Astrocyte (in vitro differentiated cells and primary cell): ENCODE results near the gene CACNA1B. TPM values are rescaled to one million over a fixed set of nuclear protein-coding genes. Genes with fewer than 3 reads are reported as not detected.

Source experiments
- DNase-seq: peaks from one replicate; pipeline ENCODE4 v3.0.0-alpha.2; 2010; ENCODE audit warnings: low read depth
- FAIRE-seq: peaks from 2 replicates; lab custom pipeline; 2011; peaks lifted over from hg19 to GRCh38; lab: Jason Lieb, UNC
- H2AFZ ChIP-seq: 2 replicates; pipeline ENCODE4 v1.6.0; 2012; ENCODE audit warnings: low read depth, low read length, inconsistent platforms
- H3K27ac ChIP-seq: 2 replicates; pipeline ENCODE4 v1.5.1; 2011; ENCODE audit warnings: low read depth, low read length, inconsistent platforms
- H3K27me3 ChIP-seq: 2 replicates; pipeline ENCODE4 v1.6.0; 2011; ENCODE audit warnings: low read length, inconsistent platforms; ENCODE audit not compliant: insufficient read depth
- H3K36me3 ChIP-seq: 2 replicates; pipeline ENCODE4 v1.5.1; 2011; ENCODE audit warnings: low read length, inconsistent platforms; ENCODE audit not compliant: insufficient read depth
- H3K4me1 ChIP-seq: 2 replicates; pipeline ENCODE4 v1.5.1; 2011; ENCODE audit warnings: low read length, inconsistent platforms; ENCODE audit not compliant: insufficient read depth
- H3K4me2 ChIP-seq: 2 replicates; pipeline ENCODE4 v1.6.0; 2012; ENCODE audit warnings: low read length, inconsistent platforms
- H3K4me3 ChIP-seq: 2 replicates; pipeline ENCODE4 v1.5.1; 2011; ENCODE audit warnings: low read depth, mild to moderate bottlenecking, low read length, inconsistent platforms; ENCODE audit not compliant: insufficient read depth
- H3K79me2 ChIP-seq: 2 replicates; pipeline ENCODE4 v1.6.0; 2012; ENCODE audit warnings: mild to moderate bottlenecking, low read length, inconsistent platforms; ENCODE audit not compliant: insufficient read depth
- H3K9ac ChIP-seq: 2 replicates; pipeline ENCODE4 v1.6.0; 2012; ENCODE audit warnings: mild to moderate bottlenecking, low read length, inconsistent platforms
- H3K9me3 ChIP-seq: 2 replicates; pipeline ENCODE4 v1.5.1; 2012; ENCODE audit warnings: low read depth, mild to moderate bottlenecking, low read length, inconsistent platforms; ENCODE audit not compliant: insufficient read depth
- H4K20me1 ChIP-seq: 2 replicates; pipeline ENCODE4 v1.6.0; 2012; ENCODE audit warnings: low read length, inconsistent platforms; ENCODE audit not compliant: insufficient read depth
- H3K27ac Mint-ChIP-seq: one replicate; pipeline ENCODE4 v1.8.0; 2021; ENCODE audit warnings: mild to moderate bottlenecking, mixed read lengths; ENCODE audit not compliant: unreplicated experiment
- H3K27me3 Mint-ChIP-seq: one replicate; pipeline ENCODE4 v1.8.0; 2021; ENCODE audit warnings: low read depth, mixed read lengths; ENCODE audit not compliant: unreplicated experiment
- H3K36me3 Mint-ChIP-seq: one replicate; pipeline ENCODE4 v1.8.0; 2021; ENCODE audit warnings: low read depth, mixed read lengths; ENCODE audit not compliant: unreplicated experiment
- H3K4me1 Mint-ChIP-seq: one replicate; pipeline ENCODE4 v1.8.0; 2021; ENCODE audit warnings: low read depth, mixed read lengths; ENCODE audit not compliant: unreplicated experiment
- H3K4me3 Mint-ChIP-seq: one replicate; pipeline ENCODE4 v1.8.0; 2021; ENCODE audit warnings: mild to moderate bottlenecking, moderate library complexity, mixed read lengths; ENCODE audit not compliant: unreplicated experiment
- H3K9me3 Mint-ChIP-seq: one replicate; pipeline ENCODE4 v1.8.0; 2021; ENCODE audit warnings: mild to moderate bottlenecking, mixed read lengths; ENCODE audit not compliant: unreplicated experiment
- EZH2 ChIP-seq: IDR thresholded peaks from 2 replicates; pipeline ENCODE4 v1.6.1; 2012; ENCODE audit warnings: mild to moderate bottlenecking, low read length, inconsistent platforms; ENCODE audit not compliant: insufficient read depth
- total RNA-seq: library from RNA; stranded (reverse); gene quantifications from 2 replicates; pipeline ENCODE4 v1.2.1, GENCODE V29; 2021
- TF ChIP-seq, protein P1 (sequence below): IDR thresholded peaks from 2 replicates; pipeline ENCODE4 v1.5.1; 2011; ENCODE audit warnings: low read depth, mild to moderate bottlenecking, inconsistent platforms, low read length, moderate library complexity; ENCODE audit not compliant: insufficient read depth

The CACNA1B gene
- total RNA-seq, 1 donor from 2014 or later, result 3.1 TPM

DNA sequence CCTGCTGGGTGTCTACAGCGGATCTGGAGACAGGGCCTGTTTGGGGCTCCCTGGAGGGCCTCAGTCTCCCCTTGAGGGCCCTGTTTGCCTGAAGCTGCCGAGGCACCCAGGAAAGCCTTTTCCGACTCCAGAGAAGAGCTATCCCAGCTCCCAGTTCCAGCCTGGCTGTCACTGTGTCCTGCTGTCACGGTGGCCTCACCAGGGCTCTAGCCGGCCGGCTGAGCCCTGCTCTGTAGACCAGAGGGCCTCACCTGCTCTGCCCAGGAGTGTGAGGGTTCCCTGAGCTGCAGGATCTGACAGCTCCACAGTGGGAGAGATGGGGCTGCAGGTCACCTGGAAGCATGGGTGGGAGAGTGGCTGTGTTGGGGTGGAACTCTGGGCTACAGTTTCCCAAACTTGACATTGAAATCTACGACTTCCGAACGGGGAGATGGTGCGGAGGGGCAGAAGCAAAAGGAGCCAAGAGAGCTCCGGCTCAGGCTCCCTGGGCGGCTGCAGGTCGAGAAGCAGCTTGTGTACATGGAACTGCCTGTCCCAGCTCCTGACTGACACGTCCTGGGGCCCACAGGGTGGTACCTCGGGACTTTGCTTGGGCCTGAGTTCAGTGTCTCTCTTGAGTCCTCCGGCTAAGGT, 94.9 kb downstream of the CACNA1B start:
- FAIRE-seq, result no peak
- peaks cover 4% of the 10 kb centered on the region for H3K9me3 ChIP-seq
- H3K27ac ChIP-seq, result no peak overlapping the region
- Mint-ChIP-seq H3K9me3 (no peaks in the 10 kb centered on the region), H3K27ac (no peak overlapping the region), H3K4me1 (no peaks in the 10 kb centered on the region), H3K27me3 (peaks cover 12% of the 10 kb centered on the region), H3K36me3 (peaks cover 14% of the 10 kb centered on the region), H3K4me3 (no peak overlapping the region)
- H3K4me1 ChIP-seq, result no peaks in the 10 kb centered on the region
- TF ChIP-seq EZH2, result no peak
- TF ChIP-seq, protein P1, sequence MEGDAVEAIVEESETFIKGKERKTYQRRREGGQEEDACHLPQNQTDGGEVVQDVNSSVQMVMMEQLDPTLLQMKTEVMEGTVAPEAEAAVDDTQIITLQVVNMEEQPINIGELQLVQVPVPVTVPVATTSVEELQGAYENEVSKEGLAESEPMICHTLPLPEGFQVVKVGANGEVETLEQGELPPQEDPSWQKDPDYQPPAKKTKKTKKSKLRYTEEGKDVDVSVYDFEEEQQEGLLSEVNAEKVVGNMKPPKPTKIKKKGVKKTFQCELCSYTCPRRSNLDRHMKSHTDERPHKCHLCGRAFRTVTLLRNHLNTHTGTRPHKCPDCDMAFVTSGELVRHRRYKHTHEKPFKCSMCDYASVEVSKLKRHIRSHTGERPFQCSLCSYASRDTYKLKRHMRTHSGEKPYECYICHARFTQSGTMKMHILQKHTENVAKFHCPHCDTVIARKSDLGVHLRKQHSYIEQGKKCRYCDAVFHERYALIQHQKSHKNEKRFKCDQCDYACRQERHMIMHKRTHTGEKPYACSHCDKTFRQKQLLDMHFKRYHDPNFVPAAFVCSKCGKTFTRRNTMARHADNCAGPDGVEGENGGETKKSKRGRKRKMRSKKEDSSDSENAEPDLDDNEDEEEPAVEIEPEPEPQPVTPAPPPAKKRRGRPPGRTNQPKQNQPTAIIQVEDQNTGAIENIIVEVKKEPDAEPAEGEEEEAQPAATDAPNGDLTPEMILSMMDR, result no peak
- no peak overlapping the region for H3K4me3 ChIP-seq
- no peaks in the 10 kb centered on the region for H4K20me1 ChIP-seq
- H3K36me3 ChIP-seq, result no peaks in the 10 kb centered on the region
- H3K9ac ChIP-seq, result no peak overlapping the region
- DNase-seq, result no peak
- no peak overlapping the region for H2AFZ ChIP-seq
- no peak overlapping the region for H3K4me2 ChIP-seq
- no peaks in the 10 kb centered on the region for H3K27me3 ChIP-seq
- H3K79me2 ChIP-seq, result no peaks in the 10 kb centered on the region

DNA sequence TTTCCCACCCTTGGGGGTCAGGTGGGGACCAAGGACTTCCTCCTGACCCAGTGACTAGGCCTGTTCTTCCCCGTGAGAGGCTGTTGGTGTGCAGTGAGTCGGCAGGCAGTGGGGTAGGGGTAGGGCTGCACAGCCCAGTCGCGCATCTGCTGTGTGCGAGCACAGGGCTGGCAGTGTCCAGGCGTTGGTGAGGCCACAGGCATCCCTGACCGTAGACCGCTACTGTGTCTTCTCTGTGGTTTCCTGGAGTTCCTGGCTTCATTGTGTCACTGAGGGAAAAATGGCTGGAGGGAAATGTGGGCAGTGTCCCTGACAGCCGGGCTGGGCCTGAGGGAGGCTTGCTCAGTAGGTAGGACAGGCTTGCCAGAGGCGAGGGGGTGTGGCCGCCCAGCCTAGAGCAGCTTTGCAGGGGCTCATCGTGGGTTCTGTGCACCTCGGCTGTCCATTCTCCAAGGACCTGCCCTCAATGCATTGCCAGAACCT, 95.4 kb downstream of the CACNA1B start:
- no peaks in the 10 kb centered on the region for H3K4me1 Mint-ChIP-seq
- Histone ChIP-seq H3K4me3 (no peak overlapping the region), H3K27ac (no peak overlapping the region), H2AFZ (no peak overlapping the region), H3K4me1 (no peaks in the 10 kb centered on the region), H3K9me3 (peaks cover 4% of the 10 kb centered on the region), H3K36me3 (no peaks in the 10 kb centered on the region), H3K4me2 (no peak overlapping the region), H4K20me1 (no peaks in the 10 kb centered on the region), H3K9ac (no peak overlapping the region), H3K27me3 (no peaks in the 10 kb centered on the region), H3K79me2 (no peaks in the 10 kb centered on the region)
- H3K36me3 Mint-ChIP-seq, result peaks cover 11% of the 10 kb centered on the region
- H3K27me3 Mint-ChIP-seq, result peaks cover 9% of the 10 kb centered on the region
- peaks cover 2% of the 10 kb centered on the region for H3K9me3 Mint-ChIP-seq
- no peak overlapping the region for H3K27ac Mint-ChIP-seq
- FAIRE-seq (no peak), DNase-seq (no peak)
- H3K4me3 Mint-ChIP-seq, result no peak overlapping the region
- TF ChIP-seq, protein P1, result no peak
- TF ChIP-seq EZH2, result no peak

DNA sequence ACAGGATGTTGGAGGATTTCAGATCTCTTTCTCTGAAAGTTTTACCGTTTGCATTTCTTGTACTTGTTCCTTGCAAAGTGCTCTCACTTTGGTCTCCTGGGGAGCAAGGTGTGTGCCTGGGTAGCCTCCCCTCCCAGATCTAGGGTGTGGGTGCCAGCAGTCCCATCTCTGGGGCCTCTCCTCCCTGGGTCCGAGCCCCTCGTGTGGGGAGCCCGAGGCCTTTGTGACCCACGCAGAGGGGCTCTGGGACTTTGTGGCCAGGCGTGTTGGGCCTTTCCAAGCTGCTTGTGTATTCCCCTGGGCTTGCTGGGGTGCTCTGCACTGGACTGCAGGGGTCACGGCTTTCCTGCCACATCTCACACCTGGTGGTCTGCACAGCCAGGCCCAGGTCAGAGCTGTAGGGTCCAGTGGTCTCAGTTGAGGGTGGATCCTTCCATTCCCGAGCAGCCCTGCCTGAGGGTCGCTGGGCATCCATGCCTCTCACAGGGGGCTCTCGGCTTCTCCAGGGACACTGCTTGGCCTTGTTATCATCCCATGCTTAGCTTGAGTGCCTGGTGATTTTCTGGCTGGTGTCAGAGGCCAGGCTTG, 96.3 kb downstream of the CACNA1B start:
- Histone ChIP-seq H2AFZ (no peak overlapping the region), H3K36me3 (no peaks in the 10 kb centered on the region), H3K27ac (no peak overlapping the region), H4K20me1 (no peaks in the 10 kb centered on the region), H3K4me3 (no peak overlapping the region), H3K79me2 (no peaks in the 10 kb centered on the region), H3K27me3 (no peaks in the 10 kb centered on the region), H3K9ac (no peak overlapping the region), H3K4me1 (no peaks in the 10 kb centered on the region), H3K4me2 (no peak overlapping the region), H3K9me3 (peaks cover 4% of the 10 kb centered on the region)
- no peak for DNase-seq
- FAIRE-seq, result no peak
- Mint-ChIP-seq H3K9me3 (peaks cover 2% of the 10 kb centered on the region), H3K27ac (no peak overlapping the region), H3K4me1 (no peaks in the 10 kb centered on the region), H3K27me3 (peaks cover 9% of the 10 kb centered on the region), H3K4me3 (no peak overlapping the region), H3K36me3 (peaks cover 11% of the 10 kb centered on the region)
- TF ChIP-seq EZH2, result no peak
- TF ChIP-seq, protein P1, result no peak
